HS-27A (cell line): ENCODE results near the gene VPS54.
"Not testable (repeated sequence)": the region's sequence is repeated elsewhere in the genome, so short reads cannot be mapped to it uniquely, and the experiment has no call there.

Source experiments
- DNase-seq: peaks from one replicate; pipeline ENCODE4 v3.0.0-alpha.2; 2012; ENCODE audit warnings: low read depth, missing footprints

The VPS54 gene

DNA sequence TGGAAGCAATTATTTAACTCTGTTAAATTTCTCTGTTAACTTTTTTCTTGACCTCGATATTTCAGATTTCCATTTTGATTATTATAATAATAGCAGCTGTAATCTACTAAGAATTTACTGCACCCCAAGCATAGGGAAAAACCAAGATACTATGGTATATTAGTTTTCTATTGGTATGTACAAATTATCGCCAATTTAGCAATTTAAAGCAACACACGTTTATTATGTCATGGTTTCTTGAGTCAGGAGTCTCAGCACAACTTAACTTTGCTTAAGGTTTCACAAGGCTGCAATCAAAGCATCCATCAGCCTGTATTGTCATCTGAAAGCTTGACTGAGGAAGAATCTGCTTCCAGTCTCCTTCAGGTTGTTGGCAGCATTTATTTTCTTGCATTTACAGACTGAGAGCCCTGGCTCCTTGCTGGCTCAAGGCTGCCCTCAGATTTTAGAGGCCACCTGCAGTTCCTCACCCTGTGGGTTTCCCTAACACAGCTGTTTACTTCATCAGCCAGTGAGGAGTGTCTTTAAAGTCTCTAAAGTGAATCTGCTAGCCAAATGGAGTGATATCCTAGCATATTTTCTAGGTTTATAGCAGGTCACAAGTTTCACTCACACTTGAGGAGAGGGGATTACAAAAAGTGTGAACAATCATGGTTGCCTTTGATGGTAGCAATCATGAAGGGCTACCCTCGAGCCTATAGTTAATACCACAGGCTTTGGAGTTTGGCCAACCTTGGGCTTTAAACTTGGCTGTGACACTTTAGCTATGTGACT is 4.4 kb upstream of the VPS54 start:
- no peak for DNase-seq

GRCh38 chr2:64021578-64021977 is 2.4 kb upstream of the VPS54 start:
- no peak for DNase-seq

GRCh38 chr2:64019975-64020528 is 824 bp upstream of the VPS54 start:
- no peak for DNase-seq

- DNase-seq, result no peak
Observed at GRCh38 chr2:64018701-64019082, 536 bp downstream of the VPS54 start.

DNA sequence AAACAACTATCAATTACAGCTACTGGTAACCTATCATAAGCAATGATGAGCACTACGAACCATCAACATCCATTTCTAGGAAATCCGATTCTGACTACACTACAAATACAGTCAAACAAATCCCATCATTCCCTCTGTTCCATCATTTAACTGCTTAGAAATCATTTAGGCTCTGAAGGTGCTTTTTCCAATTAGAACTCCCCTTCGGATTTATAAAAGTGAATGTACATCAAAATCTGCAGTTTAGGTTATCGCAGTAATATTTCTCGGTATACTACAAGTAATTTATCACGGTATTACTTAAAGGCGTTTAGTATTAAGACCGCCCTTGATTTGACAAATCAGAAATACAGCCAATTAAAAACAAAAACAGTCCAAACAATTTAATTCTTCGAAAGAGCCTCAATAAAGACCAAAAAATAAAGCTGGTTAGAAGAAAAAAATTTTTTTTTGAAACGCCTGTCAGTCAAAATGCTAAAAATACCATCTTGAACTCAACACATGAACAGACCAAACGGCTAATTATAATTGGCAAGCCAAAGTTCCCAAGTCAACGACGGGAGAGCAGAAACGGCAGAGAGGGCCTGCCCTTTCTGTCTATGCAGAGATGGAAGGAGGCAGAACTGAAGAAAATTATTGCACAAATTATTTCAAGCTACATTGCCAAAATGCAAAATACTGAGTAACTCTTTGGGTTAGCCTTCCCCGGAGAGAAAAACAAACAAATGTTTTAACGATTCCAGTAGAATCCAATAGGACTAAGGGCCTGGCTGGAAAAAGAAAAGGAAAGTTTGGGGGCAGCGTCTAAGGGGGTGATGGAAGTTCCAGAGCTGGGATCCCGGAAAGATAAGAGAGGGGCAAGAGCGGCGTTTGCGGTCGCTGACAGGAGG is 1.2 kb downstream of the VPS54 start:
- DNase-seq, result no peak

DNA sequence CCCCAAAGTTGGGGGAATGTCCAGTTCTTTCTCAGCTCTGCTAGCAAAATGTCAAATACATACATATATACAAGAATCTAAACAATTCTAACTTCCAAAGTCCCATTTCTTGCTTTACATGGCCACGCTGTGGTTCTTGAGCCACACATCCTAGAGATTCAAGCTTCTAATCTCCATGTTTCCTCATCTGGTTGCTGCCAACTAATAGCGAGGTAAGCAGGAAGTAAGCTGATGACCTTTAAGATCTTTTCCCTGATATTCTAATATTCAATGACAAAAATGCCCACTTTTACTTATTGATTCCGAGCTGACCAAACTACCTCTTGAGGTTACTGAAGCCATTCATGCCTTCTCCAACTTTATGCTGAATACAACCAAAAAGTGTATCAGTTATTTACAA is 3.3 kb downstream of the VPS54 start:
- no peak for DNase-seq

DNA sequence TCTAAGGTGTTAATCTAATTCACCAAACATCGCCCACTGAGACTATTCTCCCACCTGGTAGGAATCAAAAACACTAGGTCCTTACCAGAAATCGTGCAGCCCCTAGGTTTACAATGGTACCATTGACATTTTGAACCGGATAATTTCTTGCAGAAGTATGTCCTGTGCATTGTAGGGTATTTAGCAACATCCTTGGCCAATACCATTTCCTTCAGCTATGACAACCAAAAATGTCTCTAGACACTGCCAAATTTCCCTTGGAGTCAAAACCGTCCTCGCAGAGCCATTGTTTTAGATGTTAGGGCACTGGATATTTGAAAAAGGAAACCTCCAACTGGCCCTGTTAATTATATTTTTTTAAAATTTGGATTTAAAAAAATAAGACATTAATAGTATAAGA is 3.8 kb downstream of the VPS54 start:
- no peak for DNase-seq

DNA sequence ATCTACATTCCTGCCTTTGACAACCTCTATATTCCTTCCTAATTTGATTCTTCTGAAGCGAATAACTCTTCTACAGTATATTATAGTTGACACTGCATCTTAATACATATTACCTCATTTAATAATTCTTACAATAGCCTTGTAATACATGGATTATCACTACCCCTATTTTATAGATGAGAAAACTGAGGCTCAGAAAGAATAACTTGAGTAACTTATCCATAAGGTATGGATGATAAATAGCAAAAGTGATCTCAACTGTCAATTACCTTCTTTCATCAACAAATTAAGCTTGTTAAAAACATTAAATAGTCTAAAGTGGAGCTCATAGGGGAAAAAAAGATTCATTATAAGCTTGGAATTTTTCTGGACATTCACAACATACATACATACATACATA is 4.6 kb downstream of the VPS54 start:
- DNase-seq, result no peak

DNA sequence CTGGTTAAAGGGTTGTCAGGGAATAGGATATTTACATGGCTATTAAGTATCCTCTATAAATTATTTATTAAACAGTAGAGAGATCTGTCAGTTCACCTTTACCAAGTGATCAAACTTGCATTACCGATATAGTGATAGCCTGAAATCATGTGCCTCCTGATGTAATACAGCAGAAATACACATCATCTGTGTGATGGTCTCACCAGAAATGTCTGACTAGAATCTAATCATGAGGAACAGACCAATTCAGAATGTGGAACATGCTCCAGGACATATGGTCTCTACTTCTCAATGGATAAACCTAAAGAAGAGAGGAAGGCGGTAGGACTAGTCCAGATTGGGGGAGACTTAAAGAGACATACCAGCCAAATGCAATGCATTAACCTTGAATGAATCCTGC is 6.2 kb downstream of the VPS54 start:
- no peak for DNase-seq

DNA sequence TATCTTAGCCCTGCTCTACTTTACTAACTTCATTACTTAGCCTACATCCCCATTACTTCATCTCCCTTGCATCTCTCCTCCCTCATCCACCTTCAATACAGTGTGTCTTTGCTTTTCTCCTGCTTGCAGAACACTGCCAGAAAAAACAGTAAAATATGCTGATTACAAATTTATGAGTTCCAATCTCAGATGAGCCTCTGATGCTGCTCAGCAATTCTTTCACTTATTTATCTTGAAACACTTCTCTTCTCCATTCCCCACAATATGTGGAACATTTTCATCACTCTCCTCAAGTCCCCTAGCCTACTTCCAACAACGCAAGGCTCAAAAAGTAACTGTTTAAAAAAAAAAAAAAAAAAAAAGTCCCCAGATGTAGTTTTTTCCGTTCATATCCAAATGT is 7.1 kb downstream of the VPS54 start:
- DNase-seq, result no peak

DNA sequence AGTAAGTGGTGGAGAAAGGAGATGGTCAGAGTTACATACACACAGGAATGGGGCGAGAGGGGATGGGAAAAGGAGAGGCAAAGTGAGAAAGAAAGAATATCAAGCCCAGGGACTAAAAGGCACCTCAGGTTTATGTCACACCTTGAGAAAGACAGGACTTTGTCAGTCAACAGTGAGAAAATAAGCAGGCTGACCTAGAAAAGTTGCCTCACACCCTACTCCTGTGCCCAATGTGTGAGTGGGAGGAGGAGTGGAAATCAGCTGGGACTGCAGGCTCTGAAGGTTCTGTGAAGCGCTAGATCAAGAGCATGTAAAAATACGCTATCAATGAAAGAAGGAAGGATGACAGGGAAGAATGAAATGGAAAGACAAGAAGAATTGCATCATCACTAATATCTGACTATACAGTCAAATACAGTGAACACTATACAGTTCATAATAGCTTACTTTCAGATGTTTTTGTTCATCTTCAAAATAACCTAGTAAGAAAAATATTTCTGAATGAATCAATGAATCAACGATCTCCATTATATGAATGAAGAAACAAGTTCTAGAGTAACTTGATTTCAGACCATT is 10.7 kb downstream of the VPS54 start:
- no peak for DNase-seq

- DNase-seq, result no peak
Observed at GRCh38 chr2:64007924-64008323, 11.3 kb downstream of the VPS54 start.

- DNase-seq, result no peak
Observed at GRCh38 chr2:64005707-64006356, 13.4 kb downstream of the VPS54 start.

DNA sequence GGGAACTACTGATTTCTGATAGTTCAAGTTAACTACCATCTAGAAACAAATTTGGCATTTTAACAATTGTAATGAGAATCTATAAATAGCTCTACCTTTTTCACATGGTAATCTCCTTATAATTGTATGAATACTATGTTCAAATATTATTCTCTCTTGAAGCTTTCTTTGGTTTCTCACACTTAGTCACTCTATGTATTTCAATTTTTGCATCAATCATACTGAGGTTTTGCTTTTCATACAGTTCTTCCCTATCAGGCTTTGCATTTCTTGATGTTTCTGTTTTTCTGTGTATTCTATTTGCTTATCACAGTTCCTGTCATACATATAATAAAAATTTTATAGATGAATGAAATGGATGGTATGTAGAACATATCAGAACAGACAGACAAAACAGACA is 16.0 kb downstream of the VPS54 start:
- DNase-seq, result no peak

GRCh38 chr2:64001382-64002101 is 17.7 kb downstream of the VPS54 start:
- DNase-seq, result no peak

DNA sequence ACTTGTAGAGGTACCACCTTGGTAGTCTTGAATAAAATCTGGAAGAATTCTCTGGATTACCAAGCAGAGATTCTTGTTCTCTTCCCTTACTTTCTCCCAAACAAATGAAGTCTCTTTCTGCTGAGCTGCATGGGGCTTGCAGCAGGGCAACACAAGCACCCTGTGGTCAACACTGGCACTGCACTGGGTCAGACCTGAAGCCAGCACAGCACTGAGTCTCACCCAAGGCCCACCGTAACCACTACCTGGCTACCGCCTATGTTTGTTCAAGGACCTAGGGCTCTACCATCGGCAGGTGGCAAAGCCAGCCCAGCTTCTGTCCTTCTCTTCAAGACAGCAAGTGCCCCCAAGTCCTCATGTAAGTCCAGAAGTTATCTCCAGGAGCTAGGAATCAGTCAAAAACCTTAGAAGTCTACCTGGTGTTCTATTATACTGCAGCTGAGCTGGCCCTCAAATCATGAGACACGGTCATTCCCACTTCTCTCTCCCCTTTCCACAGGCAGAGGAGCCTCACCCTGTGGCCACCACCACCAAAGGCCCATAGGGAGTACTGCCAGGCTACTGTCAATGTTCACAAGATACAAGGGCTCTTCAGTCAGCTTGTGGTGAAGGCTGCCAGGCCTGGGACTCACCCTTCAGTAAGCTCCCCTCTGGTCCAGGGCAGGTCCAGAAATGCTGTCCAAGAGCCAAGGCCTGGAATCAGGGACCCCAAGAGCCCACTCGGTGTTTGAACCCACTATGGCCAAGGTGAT is 18.4 kb downstream of the VPS54 start:
- DNase-seq, result no peak

DNA sequence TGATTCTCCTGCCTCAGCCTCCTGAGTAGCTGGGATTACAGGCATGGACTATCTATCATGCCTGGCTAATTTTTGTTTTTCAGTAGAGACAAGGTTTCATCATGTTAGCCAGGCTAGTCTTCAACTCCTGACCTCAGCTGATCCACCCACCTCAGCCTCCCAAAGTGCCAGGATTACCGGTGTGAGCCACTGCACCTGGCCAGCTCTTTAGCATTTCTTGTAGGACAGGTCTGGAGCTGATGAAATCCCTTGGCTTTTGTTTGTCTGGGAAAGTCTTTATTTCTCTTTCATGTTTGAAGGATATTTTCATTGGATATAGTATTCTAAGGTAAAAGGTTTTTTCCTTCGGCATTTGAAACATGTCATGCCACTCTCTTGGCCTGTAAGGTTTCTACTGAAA is 20.2 kb downstream of the VPS54 start:
- DNase-seq, result no peak

GRCh38 chr2:63996582-63997198 is 22.5 kb downstream of the VPS54 start:
- not testable (repeated sequence) for DNase-seq

- not testable (repeated sequence) for DNase-seq
Observed at GRCh38 chr2:63994329-63995070, 24.7 kb downstream of the VPS54 start.

DNA sequence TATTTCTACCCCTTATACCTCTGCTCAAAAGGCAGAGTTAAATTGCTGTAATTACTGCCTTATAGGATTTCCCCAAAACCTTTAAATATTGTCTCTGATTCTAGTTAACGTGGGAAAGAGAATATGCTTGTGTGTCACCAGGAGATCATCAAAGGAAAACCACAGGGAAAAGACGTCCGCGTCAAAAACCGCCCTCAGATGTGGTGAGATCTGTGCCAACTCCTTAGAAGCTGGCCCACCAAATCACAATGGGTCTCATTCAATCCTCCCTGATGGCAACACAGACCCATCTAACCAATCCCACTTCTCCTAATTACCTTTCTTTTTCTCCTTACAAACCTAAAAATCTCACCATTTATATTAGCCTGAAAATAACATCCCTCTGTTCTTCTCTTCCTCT is 25.4 kb downstream of the VPS54 start:
- DNase-seq, result no peak
